ENCODE measurements around the gene EMILIN3.

GRCh38 chr20:41320976-41321375 is 45.6 kb downstream of the EMILIN3 start:
- no peak for TF ChIP-seq POLR2A (IDR thresholded peaks at IDR 0.05)
- TF ChIP-seq, protein P1, sequence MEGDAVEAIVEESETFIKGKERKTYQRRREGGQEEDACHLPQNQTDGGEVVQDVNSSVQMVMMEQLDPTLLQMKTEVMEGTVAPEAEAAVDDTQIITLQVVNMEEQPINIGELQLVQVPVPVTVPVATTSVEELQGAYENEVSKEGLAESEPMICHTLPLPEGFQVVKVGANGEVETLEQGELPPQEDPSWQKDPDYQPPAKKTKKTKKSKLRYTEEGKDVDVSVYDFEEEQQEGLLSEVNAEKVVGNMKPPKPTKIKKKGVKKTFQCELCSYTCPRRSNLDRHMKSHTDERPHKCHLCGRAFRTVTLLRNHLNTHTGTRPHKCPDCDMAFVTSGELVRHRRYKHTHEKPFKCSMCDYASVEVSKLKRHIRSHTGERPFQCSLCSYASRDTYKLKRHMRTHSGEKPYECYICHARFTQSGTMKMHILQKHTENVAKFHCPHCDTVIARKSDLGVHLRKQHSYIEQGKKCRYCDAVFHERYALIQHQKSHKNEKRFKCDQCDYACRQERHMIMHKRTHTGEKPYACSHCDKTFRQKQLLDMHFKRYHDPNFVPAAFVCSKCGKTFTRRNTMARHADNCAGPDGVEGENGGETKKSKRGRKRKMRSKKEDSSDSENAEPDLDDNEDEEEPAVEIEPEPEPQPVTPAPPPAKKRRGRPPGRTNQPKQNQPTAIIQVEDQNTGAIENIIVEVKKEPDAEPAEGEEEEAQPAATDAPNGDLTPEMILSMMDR (IDR thresholded peaks at IDR 0.05), result no peak

Measured in transverse colon (tissue), 3 donors.